IMR-90 (cell line): Measurements from ENCODE around the gene OBP2A.

ENCODE experiments used
- CEBPB ChIP-seq: IDR thresholded peaks from 2 replicates; pipeline ENCODE4 v1.6.1; 2012; ENCODE audit warnings: low read depth, low read length, improper control_type of control experiment
- MAFK ChIP-seq: IDR thresholded peaks from 2 replicates; pipeline ENCODE4 v1.6.1; 2012; ENCODE audit warnings: low read depth, low read length, improper control_type of control experiment
- MXI1 ChIP-seq: IDR thresholded peaks from 2 replicates; pipeline ENCODE4 v1.6.1; 2012; ENCODE audit warnings: low read depth, mild to moderate bottlenecking, low read length, moderate library complexity, borderline replicate concordance
- POLR2A ChIP-seq: IDR thresholded peaks from 2 replicates; pipeline ENCODE4 v1.6.1; 2012; ENCODE audit warnings: mild to moderate bottlenecking, low read depth, low read length
- RAD21 ChIP-seq: IDR thresholded peaks from 2 replicates; pipeline ENCODE4 v1.6.1; 2012; ENCODE audit warnings: low read length, improper control_type of control experiment
- RFX5 ChIP-seq: IDR thresholded peaks from 2 replicates; pipeline ENCODE4 v1.8.0; 2012; ENCODE audit warnings: low read depth, mild to moderate bottlenecking, low read length, moderate library complexity
- TF ChIP-seq, protein P1 (sequence below): conservative IDR thresholded peaks from 2 replicates; pipeline ENCODE4 v1.5.1; 2012; ENCODE audit warnings: mild to moderate bottlenecking, low read depth, low read length, improper control_type of control experiment
- TF ChIP-seq, protein P2 (sequence below): fragments of 150-350 bp; IDR thresholded peaks from 2 replicates; pipeline ENCODE4 v1.6.1; 2017; ENCODE audit warnings: mild to moderate bottlenecking, antibody characterized with exemption, low read length, low read depth

DNA sequence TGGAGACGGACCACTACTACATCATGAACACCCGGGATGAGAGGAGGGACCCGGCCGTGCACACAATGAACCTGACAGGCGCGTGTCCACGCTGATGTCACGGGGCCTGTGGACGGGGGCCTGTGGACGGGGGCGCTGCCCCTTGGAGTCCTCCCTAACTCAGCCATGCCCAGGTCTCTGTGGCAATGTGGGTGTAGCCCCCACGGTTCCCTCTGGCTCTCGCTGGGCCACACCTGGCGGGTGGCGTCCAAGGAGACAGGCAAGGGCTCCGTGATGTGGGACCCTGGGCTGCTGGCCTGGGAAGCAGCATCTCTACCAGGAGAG is 37.7 kb downstream of the OBP2A start:
- TF ChIP-seq RAD21 (no peak), POLR2A (no peak), CEBPB (no peak), MAFK (no peak), RFX5 (no peak), MXI1 (no peak)
- TF ChIP-seq, protein P1, sequence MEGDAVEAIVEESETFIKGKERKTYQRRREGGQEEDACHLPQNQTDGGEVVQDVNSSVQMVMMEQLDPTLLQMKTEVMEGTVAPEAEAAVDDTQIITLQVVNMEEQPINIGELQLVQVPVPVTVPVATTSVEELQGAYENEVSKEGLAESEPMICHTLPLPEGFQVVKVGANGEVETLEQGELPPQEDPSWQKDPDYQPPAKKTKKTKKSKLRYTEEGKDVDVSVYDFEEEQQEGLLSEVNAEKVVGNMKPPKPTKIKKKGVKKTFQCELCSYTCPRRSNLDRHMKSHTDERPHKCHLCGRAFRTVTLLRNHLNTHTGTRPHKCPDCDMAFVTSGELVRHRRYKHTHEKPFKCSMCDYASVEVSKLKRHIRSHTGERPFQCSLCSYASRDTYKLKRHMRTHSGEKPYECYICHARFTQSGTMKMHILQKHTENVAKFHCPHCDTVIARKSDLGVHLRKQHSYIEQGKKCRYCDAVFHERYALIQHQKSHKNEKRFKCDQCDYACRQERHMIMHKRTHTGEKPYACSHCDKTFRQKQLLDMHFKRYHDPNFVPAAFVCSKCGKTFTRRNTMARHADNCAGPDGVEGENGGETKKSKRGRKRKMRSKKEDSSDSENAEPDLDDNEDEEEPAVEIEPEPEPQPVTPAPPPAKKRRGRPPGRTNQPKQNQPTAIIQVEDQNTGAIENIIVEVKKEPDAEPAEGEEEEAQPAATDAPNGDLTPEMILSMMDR, result no peak
- TF ChIP-seq, protein P2, sequence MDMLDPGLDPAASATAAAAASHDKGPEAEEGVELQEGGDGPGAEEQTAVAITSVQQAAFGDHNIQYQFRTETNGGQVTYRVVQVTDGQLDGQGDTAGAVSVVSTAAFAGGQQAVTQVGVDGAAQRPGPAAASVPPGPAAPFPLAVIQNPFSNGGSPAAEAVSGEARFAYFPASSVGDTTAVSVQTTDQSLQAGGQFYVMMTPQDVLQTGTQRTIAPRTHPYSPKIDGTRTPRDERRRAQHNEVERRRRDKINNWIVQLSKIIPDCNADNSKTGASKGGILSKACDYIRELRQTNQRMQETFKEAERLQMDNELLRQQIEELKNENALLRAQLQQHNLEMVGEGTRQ, result no peak
